K562 (cell line): ENCODE data around the gene NCOA3. TPM values are rescaled to one million over a fixed set of nuclear protein-coding genes. Genes with fewer than 3 reads are reported as not detected.

ENCODE experiments used
- FOXP4 ChIP-seq: sonication (generic); formaldehyde crosslinking; IDR thresholded peaks from 2 replicates; pipeline ENCODE4 v1.8.0; 2022; ENCODE audit warnings: mild to moderate bottlenecking, missing genetic modification reagents, borderline replicate concordance
- JUN ChIP-seq, 2 experiments: sonication (generic) in 1 of 2; formaldehyde crosslinking in 1 of 2; IDR thresholded peaks; 2 replicates each; pipeline versions ENCODE4 v1.6.1 to v1.8.0; 2012 to 2022; ENCODE audit warnings: borderline replicate concordance in 2 of 2, mild to moderate bottlenecking in 2 of 2, improper control_type of control experiment in 1 of 2, low read depth in 1 of 2, low read length in 1 of 2, missing genetic modification reagents in 1 of 2
- KLF6 ChIP-seq: fragments of 250-450 bp; sonication (Bioruptor Pico); IDR thresholded peaks from 2 replicates; pipeline ENCODE4 v1.4.0; 2020; ENCODE audit warnings: mild to moderate bottlenecking, moderate library complexity, borderline replicate concordance
- MTA2 ChIP-seq: fragments of 450-650 bp; IDR thresholded peaks from 2 replicates; pipeline ENCODE4 v1.6.1; 2016; ENCODE audit warnings: low read depth
- SIN3B ChIP-seq: fragments of 450-650 bp; IDR thresholded peaks from 2 replicates; pipeline ENCODE4 v1.6.1; 2017; ENCODE audit warnings: low read depth, mild to moderate bottlenecking, moderate library complexity
- SP1 ChIP-seq: sonication (generic); formaldehyde crosslinking; IDR thresholded peaks from 2 replicates; pipeline ENCODE4 v1.8.1; 2022; ENCODE audit warnings: mild to moderate bottlenecking, missing genetic modification reagents
- TEAD2 ChIP-seq: fragments of 450-650 bp; IDR thresholded peaks from 2 replicates; pipeline ENCODE4 v1.6.1; 2016; ENCODE audit warnings: missing genetic modification characterization, control low read depth, missing compliant biosample characterization
- ZNF318 ChIP-seq, 2 experiments: fragments of 450-650 bp; IDR thresholded peaks; 2 replicates each; pipeline ENCODE4 v1.6.1; 2016; ENCODE audit warnings: mild to moderate bottlenecking in 2 of 2, borderline replicate concordance in 1 of 2, low read depth in 1 of 2, moderate library complexity in 1 of 2
- ZNF778 ChIP-seq: fragments of 450-650 bp; formaldehyde crosslinking; IDR thresholded peaks from 2 replicates; pipeline ENCODE4 v1.4.0; 2020; ENCODE audit warnings: mild to moderate bottlenecking, moderate library complexity
- polyA plus RNA-seq, 8 experiments: library from polyadenylated mRNA; depleted of rRNA in 4 of 8; stranded (reverse) in 5 of 8; unstranded in 3 of 8; fragments of >200 nt; fragmentation: Nextera tagmentation in 2 of 8; fragmentation: Illumina TruSeq in 1 of 8; extraction: Ambion mirVana in 2 of 8; extraction: Trizol in 1 of 8; gene quantifications; 2 replicates each; pipeline versions ENCODE4 v1.2.1 to v1.2.3, GENCODE V29; 2011 to 2014; ENCODE audit warnings: inconsistent platforms in 1 of 8, missing spikeins in 1 of 8
- total RNA-seq, 7 experiments: library from RNA; depleted of rRNA in 6 of 7; stranded (reverse); fragments of >200 nt in 6 of 7; fragmentation: Illumina TruSeq in 2 of 7; extraction: Trizol in 2 of 7; gene quantifications; 2 replicates each; pipeline versions ENCODE4 v1.2.1 to v1.2.3, GENCODE V29; 2011 to 2021; ENCODE audit warnings: low replicate concordance in 1 of 7

Gene NCOA3
- total and polyA plus RNA-seq, 9 of the 15 experiments (the other 6 are each of a cell fraction or from before 2014, with no cell fraction given) = 3.2 to 24.3 (median 14.4) TPM

GRCh38 chr20:47493175-47493962 lies 8.3 kb upstream of the NCOA3 start (continued):
- TF ChIP-seq FOXP4 (CRISPR knock-in tag) (no peak), ZNF778 (no peak), JUN (IDR thresholded peaks at IDR 0.05; ENCODE audit: borderline replicate concordance, low read depth, low read length) (no peak), JUN (CRISPR knock-in tag; IDR thresholded peaks at IDR 0.05; ENCODE audit: borderline replicate concordance) (no peak), TEAD2 (tag) (no peak), SIN3B (no peak), MTA2 (no peak), ZNF318 (IDR thresholded peaks at IDR 0.05; ENCODE audit: borderline replicate concordance in 1 of 2, low read depth in 1 of 2) (no peak; a peak in 1 of 4 replicates), SP1 (CRISPR knock-in tag) (peak; percentile 27; the same call in 1 of the 2 replicates), KLF6 (CRISPR knock-in tag) (no peak)
